HEK293 (cell line): ENCODE results near the gene GNG12.

ENCODE experiments used
- TRIM28 ChIP-seq: IDR thresholded peaks from 2 replicates; pipeline ENCODE4 v1.6.1; 2011; ENCODE audit warnings: low read length, control low read depth, borderline replicate concordance
- ZBTB1 ChIP-seq: fragments of 450-650 bp; formaldehyde crosslinking; IDR thresholded peaks from 2 replicates; pipeline ENCODE4 v1.5.1; 2016; ENCODE audit warnings: missing biosample characterization, missing genetic modification characterization
- ZNF24 ChIP-seq: fragments of 450-650 bp; formaldehyde crosslinking; IDR thresholded peaks from 2 replicates; pipeline ENCODE4 v1.5.1; 2016; ENCODE audit warnings: missing biosample characterization, missing genetic modification characterization
- ZNF266 ChIP-seq: fragments of 450-650 bp; formaldehyde crosslinking; IDR thresholded peaks from 2 replicates; pipeline ENCODE4 v1.5.1; 2016; ENCODE audit warnings: missing biosample characterization, missing genetic modification characterization, low read depth
- ZNF274 ChIP-seq, 2 experiments: fragments of 200-500 bp in 1 of 2; fragments of 450-650 bp in 1 of 2; sonication (Bioruptor generic) in 1 of 2; formaldehyde crosslinking in 1 of 2; IDR thresholded peaks; 2 replicates each; pipeline versions ENCODE4 v1.5.1 to v1.6.1; 2014 to 2016; ENCODE audit warnings: borderline replicate concordance in 1 of 2, inconsistent platforms in 1 of 2, low read length in 1 of 2, missing biosample characterization in 1 of 2, missing genetic modification characterization in 1 of 2
- TF ChIP-seq, protein P1 (sequence below): fragments of 450-650 bp; formaldehyde crosslinking; IDR thresholded peaks from 2 replicates; pipeline ENCODE4 v1.5.1; 2016; ENCODE audit warnings: missing biosample characterization, missing genetic modification characterization

- no peak for TF ChIP-seq TRIM28
- no peak for TF ChIP-seq ZNF24 (tag by site-specific recombination)
- no peak for TF ChIP-seq ZBTB1 (tag by site-specific recombination)
- TF ChIP-seq, protein P1, sequence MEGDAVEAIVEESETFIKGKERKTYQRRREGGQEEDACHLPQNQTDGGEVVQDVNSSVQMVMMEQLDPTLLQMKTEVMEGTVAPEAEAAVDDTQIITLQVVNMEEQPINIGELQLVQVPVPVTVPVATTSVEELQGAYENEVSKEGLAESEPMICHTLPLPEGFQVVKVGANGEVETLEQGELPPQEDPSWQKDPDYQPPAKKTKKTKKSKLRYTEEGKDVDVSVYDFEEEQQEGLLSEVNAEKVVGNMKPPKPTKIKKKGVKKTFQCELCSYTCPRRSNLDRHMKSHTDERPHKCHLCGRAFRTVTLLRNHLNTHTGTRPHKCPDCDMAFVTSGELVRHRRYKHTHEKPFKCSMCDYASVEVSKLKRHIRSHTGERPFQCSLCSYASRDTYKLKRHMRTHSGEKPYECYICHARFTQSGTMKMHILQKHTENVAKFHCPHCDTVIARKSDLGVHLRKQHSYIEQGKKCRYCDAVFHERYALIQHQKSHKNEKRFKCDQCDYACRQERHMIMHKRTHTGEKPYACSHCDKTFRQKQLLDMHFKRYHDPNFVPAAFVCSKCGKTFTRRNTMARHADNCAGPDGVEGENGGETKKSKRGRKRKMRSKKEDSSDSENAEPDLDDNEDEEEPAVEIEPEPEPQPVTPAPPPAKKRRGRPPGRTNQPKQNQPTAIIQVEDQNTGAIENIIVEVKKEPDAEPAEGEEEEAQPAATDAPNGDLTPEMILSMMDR (tag by site-specific recombination), result no peak
- TF ChIP-seq ZNF274 (IDR thresholded peaks at IDR 0.05; ENCODE audit: low read length), result no peak
- TF ChIP-seq ZNF274 (tag by site-specific recombination; IDR thresholded peaks at IDR 0.05; ENCODE audit: borderline replicate concordance), result no peak
- no peak for TF ChIP-seq ZNF266 (tag by site-specific recombination)
Measured at GRCh38 chr1:67739361-67739760, 93.9 kb downstream of the GNG12 start.
